ENCODE data around the gene GPR82. TPM values are rescaled to one million over a fixed set of nuclear protein-coding genes. Genes with fewer than 3 reads are reported as not detected.
A peak's percentile ranks its signal among the peaks of the same experiment; 100 is the strongest.
"Not testable (repeated sequence)": the region's sequence is repeated elsewhere in the genome, so short reads cannot be mapped to it uniquely, and the experiment has no call there.

GPR82 gene
- total RNA-seq, 2 experiments from 2014 or later: not detected

- H3K27ac Mint-ChIP-seq: no peak overlapping the region
- no peaks in the 10 kb centered on the region for H3K27me3 Mint-ChIP-seq
- H3K4me3 Mint-ChIP-seq: no peak overlapping the region
- ChIA-PET POLR2A (no interaction called here), CTCF (no interaction called here)
- H3K9me3 Mint-ChIP-seq: no peaks in the 10 kb centered on the region
- H3K4me1 Mint-ChIP-seq: peaks cover 34% of the 10 kb centered on the region
- peaks cover 14% of the 10 kb centered on the region for H3K36me3 Mint-ChIP-seq (ENCODE audit: low read depth)
- no peak for DNase-seq
These were observed 18.9 kb upstream of the GPR82 start for GRCh38 chrX:41705042-41705441.

GRCh38 chrX:41705680-41706374 lies 18.2 kb upstream of the GPR82 start:
- ChIA-PET CTCF (no interaction called here), POLR2A (no interaction called here)
- Mint-ChIP-seq H3K4me3 (no peak overlapping the region), H3K9me3 (no peaks in the 10 kb centered on the region), H3K27ac (peak overlapping the region; percentile 53), H3K27me3 (no peaks in the 10 kb centered on the region), H3K36me3 (ENCODE audit: low read depth) (peaks cover 14% of the 10 kb centered on the region), H3K4me1 (peaks cover 32% of the 10 kb centered on the region)
- no peak for DNase-seq

DNA sequence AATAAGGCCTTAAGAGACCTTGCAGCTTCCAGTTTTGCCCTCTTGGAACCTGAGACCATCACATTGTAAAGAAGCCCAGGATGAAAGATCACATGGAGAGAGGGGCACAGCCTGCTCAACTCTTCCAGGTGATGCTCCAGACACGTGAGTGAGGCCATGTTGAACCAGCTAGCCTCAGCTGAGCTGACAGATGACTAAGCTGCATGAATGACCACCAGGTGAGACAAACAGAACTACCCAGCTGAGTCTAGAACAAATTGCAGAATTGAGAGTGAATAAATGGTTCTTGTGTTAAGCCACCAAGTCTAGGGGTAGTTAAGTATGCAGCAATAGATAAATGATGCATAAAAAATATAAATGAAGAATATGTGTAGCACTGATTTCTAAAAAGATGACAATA lies 16.8 kb upstream of the GPR82 start:
- Mint-ChIP-seq H3K4me1 (peaks cover 34% of the 10 kb centered on the region), H3K27me3 (no peaks in the 10 kb centered on the region), H3K27ac (no peak overlapping the region), H3K9me3 (no peaks in the 10 kb centered on the region), H3K36me3 (ENCODE audit: low read depth) (peaks cover 12% of the 10 kb centered on the region), H3K4me3 (no peak overlapping the region)
- no peak for DNase-seq
- POLR2A ChIA-PET: no interaction called here
- CTCF ChIA-PET: no interaction called here

- POLR2A ChIA-PET: interaction anchor here (1.5 kb wide), 1 partner anchor 12 kb away, joined by 4 read pairs; no protein-coding TSS in a partner anchor
- Mint-ChIP-seq H3K36me3 (ENCODE audit: low read depth) (peaks cover 14% of the 10 kb centered on the region), H3K4me1 (peaks cover 30% of the 10 kb centered on the region), H3K27ac (no peak overlapping the region), H3K27me3 (no peaks in the 10 kb centered on the region), H3K9me3 (no peaks in the 10 kb centered on the region), H3K4me3 (no peak overlapping the region)
- no peak for DNase-seq
- CTCF ChIA-PET: interaction anchor here (0.6 kb wide), 1 partner anchor 251 kb away, joined by 3 read pairs; no protein-coding TSS in a partner anchor
These were observed 15.5 kb upstream of the GPR82 start for GRCh38 chrX:41708486-41708885.

- no peak overlapping the region for H3K27ac Mint-ChIP-seq
- DNase-seq: no peak
- H3K9me3 Mint-ChIP-seq: no peaks in the 10 kb centered on the region
- H3K4me1 Mint-ChIP-seq: peaks cover 10% of the 10 kb centered on the region
- H3K4me3 Mint-ChIP-seq: no peak overlapping the region
- POLR2A ChIA-PET: no interaction called here
- CTCF ChIA-PET: no interaction called here
- peaks cover 17% of the 10 kb centered on the region for H3K36me3 Mint-ChIP-seq (ENCODE audit: low read depth)
- no peaks in the 10 kb centered on the region for H3K27me3 Mint-ChIP-seq
These were observed 12.8 kb upstream of the GPR82 start for GRCh38 chrX:41711021-41711667.

- ChIA-PET CTCF (no interaction called here), POLR2A (no interaction called here)
- peaks cover 45% of the 10 kb centered on the region for H3K36me3 Mint-ChIP-seq (ENCODE audit: low read depth)
These were observed 7.8 kb upstream of the GPR82 start for GRCh38 chrX:41716222-41716621.

DNA sequence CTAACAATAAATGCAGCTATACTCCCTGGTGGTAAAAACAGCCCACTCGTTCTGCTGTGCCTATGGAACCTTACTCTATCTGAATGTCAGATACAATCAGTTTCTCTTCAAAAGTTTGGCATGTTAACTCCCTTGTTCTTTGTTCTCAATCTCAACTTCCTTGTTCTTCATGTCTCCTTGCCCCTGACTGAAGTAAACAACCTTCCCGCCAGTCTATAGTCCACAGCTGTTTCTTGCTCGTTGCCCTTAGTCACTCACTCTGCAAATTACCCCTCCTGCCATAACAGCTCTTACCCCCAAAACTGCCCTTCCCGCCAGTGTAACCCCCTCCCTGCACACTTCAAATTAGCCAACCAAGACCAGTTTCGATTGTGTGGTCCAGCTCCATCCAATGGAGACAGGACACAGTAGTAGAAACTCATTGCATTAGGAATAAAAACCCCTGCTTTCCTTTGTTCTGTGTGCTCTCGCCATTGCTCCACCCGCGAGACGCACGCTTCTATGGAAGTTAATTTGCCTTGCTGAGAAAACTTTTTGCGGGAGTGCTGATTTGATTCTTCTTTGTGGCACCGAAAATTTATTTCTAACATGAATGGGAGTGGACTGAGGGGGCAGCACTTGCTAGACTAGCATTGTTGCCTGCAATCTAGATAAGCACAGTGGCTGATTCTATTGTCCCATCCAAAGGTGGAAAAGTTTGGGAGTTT lies 7.1 kb upstream of the GPR82 start:
- H3K27me3 Mint-ChIP-seq: no peaks in the 10 kb centered on the region
- ChIA-PET POLR2A (no interaction called here), CTCF (no interaction called here)
- H3K4me1 Mint-ChIP-seq: peaks cover 40% of the 10 kb centered on the region
- peaks cover 45% of the 10 kb centered on the region for H3K36me3 Mint-ChIP-seq (ENCODE audit: low read depth)
- H3K4me3 Mint-ChIP-seq: no peak overlapping the region
- H3K27ac Mint-ChIP-seq: no peak overlapping the region
- DNase-seq: no peak
- peaks cover 13% of the 10 kb centered on the region for H3K9me3 Mint-ChIP-seq

More at GRCh38 chrX:41716222-41716621, 7.8 kb upstream of the GPR82 start:
- H3K27ac Mint-ChIP-seq: no peak overlapping the region
- H3K4me1 Mint-ChIP-seq: peaks cover 35% of the 10 kb centered on the region
- no peak for DNase-seq
- no peaks in the 10 kb centered on the region for H3K27me3 Mint-ChIP-seq
- no peak overlapping the region for H3K4me3 Mint-ChIP-seq
- H3K9me3 Mint-ChIP-seq: peaks cover 13% of the 10 kb centered on the region

DNA sequence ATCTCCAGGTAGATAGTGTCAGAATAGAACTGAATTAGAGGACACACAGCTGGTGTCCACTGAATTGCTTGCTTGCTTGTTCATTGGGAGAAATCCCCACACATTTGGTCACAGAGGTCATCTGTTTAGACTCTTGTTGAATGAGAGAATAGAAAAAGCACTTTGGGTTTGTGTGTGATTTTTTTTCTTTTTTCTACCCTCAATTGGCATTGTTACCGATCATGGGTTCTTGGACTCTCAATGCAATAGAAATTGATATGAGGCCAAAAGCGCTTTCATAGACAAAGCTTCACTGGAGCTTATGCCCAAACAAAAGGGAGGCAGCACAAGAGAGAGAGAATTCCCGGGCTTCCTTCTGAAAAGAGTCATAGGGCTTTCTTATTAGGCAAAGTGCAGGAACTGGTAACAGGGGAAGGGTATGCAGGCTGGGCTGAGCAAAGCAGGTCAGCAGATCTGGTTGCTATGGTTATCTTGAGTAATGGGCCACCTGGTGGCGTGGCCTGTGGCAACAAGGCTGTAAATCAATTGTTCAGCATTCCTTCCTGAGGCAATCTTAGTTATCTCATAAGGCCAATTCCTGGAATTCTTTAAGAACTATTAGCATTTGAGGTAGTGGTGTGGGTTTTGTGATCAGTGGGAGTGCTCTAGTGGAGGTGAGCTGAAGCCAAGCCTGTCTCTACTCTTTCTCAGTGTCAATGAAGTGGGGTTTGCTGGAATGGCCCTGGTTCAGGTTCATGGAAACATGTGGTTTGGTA lies 5.3 kb upstream of the GPR82 start:
- CTCF ChIA-PET: no interaction called here

GRCh38 chrX:41719610-41720009 lies 4.4 kb upstream of the GPR82 start:
- POLR2A ChIA-PET: interaction anchor here (0.7 to 1.3 kb wide), 6 partner anchors 10 to 53 kb away, joined by 3 to 5 read pairs (median 4); no protein-coding TSS in a partner anchor
- H3K4me1 Mint-ChIP-seq: peaks cover 60% of the 10 kb centered on the region
- H3K9me3 Mint-ChIP-seq: peaks cover 13% of the 10 kb centered on the region
- CTCF ChIA-PET: interaction anchor here (1.0 kb wide), 1 partner anchor 10 kb away, joined by 3 read pairs; no protein-coding TSS in a partner anchor
- peaks cover 43% of the 10 kb centered on the region for H3K36me3 Mint-ChIP-seq (ENCODE audit: low read depth)
- not testable (repeated sequence) for H3K4me3 Mint-ChIP-seq, H3K27me3 Mint-ChIP-seq, DNase-seq
- peak overlapping the region; percentile 33 for H3K27ac Mint-ChIP-seq

More for the DNA sequence above, 5.3 kb upstream of the GPR82 start:
- Mint-ChIP-seq H3K4me3 (no peak overlapping the region), H3K4me1 (peaks cover 56% of the 10 kb centered on the region), H3K36me3 (ENCODE audit: low read depth) (peaks cover 48% of the 10 kb centered on the region), H3K27ac (no peak overlapping the region), H3K27me3 (no peaks in the 10 kb centered on the region), H3K9me3 (peaks cover 13% of the 10 kb centered on the region)
- POLR2A ChIA-PET: interaction anchor here (1.3 kb wide), 1 partner anchor 22 kb away, joined by 3 read pairs; no protein-coding TSS in a partner anchor
- no peak for DNase-seq

- Mint-ChIP-seq H3K9me3 (peaks cover 13% of the 10 kb centered on the region), H3K36me3 (ENCODE audit: low read depth) (peaks cover 43% of the 10 kb centered on the region), H3K4me3 (no peak overlapping the region), H3K27ac (peak overlapping the region; percentile 33), H3K27me3 (no peaks in the 10 kb centered on the region), H3K4me1 (peaks cover 60% of the 10 kb centered on the region)
- ChIA-PET CTCF (interaction anchor here (1.0 kb wide), 1 partner anchor 10 kb away, joined by 3 read pairs; no protein-coding TSS in a partner anchor), POLR2A (interaction anchor here (0.7 to 1.3 kb wide), 6 partner anchors 9 to 53 kb away, joined by 3 to 5 read pairs (median 4); no protein-coding TSS in a partner anchor)
- peak; percentile 67 for DNase-seq
These were observed 3.7 kb upstream of the GPR82 start for GRCh38 chrX:41720125-41720779.

GRCh38 chrX:41721590-41721989 lies 2.4 kb upstream of the GPR82 start:
- no peaks in the 10 kb centered on the region for H3K27me3 Mint-ChIP-seq
- peaks cover 13% of the 10 kb centered on the region for H3K9me3 Mint-ChIP-seq
- ChIA-PET POLR2A (no interaction called here), CTCF (no interaction called here)
- DNase-seq: no peak
- H3K27ac Mint-ChIP-seq: no peak overlapping the region
- no peak overlapping the region for H3K4me3 Mint-ChIP-seq
- H3K4me1 Mint-ChIP-seq: peaks cover 53% of the 10 kb centered on the region
- peaks cover 37% of the 10 kb centered on the region for H3K36me3 Mint-ChIP-seq (ENCODE audit: low read depth)

DNA sequence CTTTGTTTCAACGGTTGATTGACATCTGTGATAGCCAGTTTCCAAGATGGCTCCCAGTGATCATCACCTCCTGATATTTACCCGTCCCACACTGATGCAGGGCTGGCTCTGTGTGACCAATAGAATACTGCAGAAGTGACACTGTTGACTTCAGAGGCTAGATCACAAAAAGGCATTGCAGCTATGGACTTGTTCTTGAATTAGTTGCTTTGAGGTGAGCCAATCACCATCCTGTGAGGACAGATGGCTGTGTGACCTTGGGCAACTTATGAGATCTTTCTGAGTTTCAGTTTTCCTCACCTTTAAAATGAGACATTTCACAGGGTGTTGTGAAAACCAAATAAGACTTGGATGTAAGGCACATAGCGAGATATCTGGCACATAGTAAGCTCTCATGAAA lies 1.8 kb upstream of the GPR82 start:
- Mint-ChIP-seq H3K27ac (no peak overlapping the region), H3K36me3 (ENCODE audit: low read depth) (peaks cover 36% of the 10 kb centered on the region), H3K27me3 (no peaks in the 10 kb centered on the region), H3K4me1 (peaks cover 48% of the 10 kb centered on the region), H3K9me3 (peaks cover 7% of the 10 kb centered on the region), H3K4me3 (no peak overlapping the region)
- ChIA-PET CTCF (no interaction called here), POLR2A (no interaction called here)
- no peak for DNase-seq

Data from activated CD4-positive, alpha-beta memory T cell treated with anti-CD3 and anti-CD28 coated beads, Interleukin-2, amount 10 ng/mL, durations not matched to agents 7 days and 5 days (primary cell).